AG08395 (cell line): ENCODE results near the gene PLPP1.
A peak's percentile ranks its signal among the peaks of the same experiment; 100 is the strongest.
"Not testable (repeated sequence)": the region's sequence is repeated elsewhere in the genome, so short reads cannot be mapped to it uniquely, and the experiment has no call there.

Experiments used
- DNase-seq: peaks from one replicate; pipeline ENCODE4 v3.0.0; 2012; ENCODE audit warnings: mixed read lengths, low spot score

The PLPP1 gene

DNA sequence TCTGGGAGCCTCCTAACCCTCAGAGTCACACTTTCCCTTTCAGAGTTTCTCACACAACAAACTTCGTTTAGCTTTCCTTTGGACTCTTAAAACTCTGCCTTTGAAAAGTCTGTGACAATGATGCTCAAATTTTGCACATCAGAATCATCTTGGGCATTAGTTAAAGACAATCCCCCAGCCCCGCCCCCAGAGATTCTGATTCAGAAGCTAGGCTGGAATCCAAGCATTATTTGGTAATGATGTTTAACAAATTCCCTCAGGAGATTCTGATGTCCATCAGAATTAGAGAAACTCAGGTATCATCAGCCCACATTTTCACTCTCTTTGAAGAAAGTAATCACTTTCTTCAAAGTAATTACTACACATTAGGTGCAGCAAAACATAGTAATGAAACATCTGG is 9.6 kb upstream of the PLPP1 start:
- DNase-seq, result peak; percentile 46

DNA sequence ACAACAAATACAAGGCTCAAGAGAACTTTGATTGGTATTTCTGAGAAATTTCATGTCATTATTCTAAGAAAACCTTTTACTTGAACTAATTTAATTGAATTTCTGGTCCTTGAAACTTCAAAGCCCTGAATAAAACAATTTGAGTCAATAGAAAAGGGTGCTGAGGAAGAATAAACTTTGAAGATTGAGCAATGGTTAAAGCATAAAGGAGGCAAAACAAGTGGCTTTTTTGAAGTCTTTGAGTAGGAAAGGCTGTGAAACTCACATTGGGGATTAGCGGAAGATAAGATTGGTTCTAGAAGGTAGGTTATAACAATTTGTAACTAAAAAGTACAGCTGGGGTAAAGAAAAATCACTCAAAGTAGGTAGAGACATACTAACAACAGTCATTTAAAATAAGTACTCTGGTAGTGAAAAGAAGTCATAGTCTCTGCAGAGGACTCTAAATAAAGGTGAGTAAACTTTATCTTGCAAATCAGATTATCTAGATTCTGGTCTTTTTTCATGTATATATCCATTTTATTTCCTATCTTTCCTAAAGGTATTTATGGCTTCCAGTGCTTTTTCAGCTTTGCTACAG is 6.4 kb upstream of the PLPP1 start:
- no peak for DNase-seq

DNA sequence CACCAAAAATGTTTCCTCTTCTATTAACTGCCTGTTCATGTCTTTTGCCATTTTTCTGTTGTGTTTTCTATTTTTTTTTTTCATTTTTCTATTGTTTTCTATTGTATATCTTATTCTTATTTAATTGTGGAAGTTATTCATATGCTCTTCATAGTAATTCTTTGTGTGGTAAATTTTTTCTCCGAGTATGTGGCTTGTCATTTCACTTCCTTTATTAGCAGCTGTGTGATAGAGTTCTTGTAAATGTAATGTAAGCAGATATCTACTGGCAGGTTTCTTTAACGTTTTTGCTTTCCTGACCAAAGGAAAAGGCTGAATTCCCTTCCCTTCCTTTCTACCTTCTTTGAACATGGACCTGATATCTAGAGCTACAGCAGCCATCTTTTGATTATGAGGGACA is 5.8 kb upstream of the PLPP1 start:
- no peak for DNase-seq

DNA sequence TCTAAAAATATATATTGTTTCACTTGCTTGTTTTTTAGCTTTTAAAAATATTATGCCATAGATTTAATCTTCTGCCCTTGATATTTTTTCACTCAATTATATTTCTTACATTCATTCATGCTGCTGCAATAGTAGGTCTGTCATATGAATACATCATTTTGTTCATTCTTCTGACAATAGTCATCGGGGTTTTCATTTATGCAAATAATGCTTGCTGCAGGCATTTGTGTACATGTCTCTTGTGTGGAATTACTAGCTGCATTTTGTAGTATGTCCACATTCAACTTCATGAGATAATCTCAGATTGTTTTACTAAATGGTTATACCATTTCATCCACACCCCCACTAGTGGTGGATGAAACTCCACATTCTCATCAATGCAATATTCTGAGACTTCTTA is 5.3 kb upstream of the PLPP1 start:
- no peak for DNase-seq

DNA sequence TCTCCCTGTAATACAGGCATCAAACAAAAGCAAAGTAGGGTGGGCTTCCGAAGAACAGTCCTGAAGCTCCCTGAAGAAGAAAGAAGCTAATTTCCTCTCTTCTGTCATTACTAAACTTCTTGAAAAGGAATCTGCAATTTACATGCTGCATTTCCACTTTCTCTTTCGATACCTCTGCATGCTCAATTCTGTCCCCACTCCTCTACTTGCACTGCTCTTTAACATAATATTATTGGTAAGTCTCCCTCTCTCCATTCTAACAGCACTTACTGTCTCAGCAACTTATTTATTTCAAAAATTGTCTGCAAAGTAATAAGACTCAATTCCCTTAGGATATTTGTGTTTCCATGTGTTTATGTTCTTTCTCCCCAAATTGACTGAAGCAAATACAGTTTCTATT is 3.9 kb upstream of the PLPP1 start:
- DNase-seq, result no peak

DNA sequence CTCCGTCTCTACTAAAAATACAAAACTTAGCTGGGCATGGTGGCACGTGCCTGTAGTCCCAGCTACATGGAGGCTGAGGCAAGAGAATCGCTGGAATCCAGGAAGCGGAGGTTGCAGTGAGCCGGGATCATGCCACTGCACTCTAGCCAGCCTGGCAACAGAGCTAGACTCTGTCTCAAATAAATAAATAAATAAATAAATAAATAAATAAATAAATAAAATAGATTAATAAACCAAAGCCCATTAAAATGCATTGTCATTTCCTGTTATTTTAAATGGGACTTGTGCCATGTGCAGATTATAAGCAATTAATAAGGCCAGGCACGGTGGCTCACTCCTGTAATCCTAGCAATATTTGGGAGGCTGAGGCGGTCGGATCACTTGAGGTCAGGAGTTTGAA is 2.6 kb upstream of the PLPP1 start:
- DNase-seq, result not testable (repeated sequence)

DNA sequence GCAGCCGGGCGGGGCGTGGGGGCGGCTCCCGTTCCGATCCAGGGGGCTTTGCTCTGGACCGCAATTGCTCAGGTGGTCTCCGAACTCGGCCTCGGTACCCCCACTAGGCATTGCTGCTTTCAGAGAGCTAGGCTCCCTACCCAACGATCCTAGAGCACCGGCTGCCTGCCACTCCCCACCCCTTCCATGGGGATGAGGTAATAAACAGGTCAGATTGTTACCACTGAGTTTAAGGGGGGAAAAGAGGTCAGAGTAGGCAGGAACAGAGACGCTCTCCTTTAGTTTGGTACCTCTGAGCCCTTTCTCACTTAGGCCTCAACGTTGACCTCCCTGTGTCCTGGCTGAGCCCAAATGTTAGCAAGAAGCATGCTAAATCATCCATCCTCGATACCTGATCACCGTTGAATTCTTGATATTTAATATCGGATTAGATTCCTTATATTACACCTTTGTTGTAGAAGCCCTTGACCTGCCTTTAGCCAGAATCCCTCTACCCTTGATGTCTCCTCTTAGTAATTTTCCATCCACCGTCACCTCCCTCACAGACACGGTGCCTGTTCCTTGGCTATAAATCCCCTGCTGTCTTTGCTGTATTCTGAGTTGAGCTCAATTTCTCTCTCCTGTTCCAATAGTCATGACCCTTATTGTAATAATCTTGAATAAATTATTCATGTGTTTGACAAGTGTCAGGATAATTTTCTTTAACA is 588 bp upstream of the PLPP1 start:
- no peak for DNase-seq

DNA sequence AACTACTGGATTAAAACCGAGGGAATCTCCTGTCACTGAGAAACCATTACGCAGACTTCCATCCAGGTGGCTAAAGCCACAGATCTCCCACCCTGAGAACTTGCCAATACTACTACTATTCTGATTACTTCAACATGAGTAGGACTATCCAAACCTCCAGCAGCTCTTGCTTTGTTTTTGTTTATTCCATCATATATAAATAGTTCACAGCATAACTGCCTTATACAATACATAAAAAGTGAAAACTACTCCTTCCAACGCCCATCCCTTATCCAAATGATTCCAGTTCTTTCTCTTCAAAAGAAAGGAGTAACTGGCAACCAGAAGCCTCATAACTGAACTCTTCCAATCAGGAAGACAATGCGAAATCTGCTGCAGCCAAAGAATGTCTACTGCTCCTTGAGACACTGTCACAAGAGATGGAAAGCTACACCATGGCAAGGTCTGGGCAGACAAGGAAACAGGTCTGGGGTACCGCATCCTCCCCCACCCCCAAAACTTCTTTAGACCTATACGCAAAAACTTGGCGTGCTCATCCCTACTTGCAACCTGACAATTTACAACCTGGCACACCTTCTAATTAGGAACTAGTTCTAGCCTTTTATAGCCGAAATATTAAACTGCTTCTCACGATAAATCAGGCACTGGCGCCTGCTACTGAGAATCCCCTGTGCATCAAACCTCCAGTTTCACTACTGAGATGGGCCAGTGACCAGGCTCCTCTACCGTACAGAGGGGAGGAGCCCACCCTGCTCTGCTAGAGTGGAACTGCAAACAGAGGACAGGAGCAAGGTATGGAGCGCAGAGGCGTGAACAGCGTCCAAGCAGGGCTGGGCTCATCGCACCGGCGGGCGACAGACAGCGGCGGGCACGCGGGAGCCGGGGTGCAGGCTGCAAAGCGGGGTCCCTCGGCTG is 986 bp downstream of the PLPP1 start:
- peak; percentile 27 for DNase-seq

DNA sequence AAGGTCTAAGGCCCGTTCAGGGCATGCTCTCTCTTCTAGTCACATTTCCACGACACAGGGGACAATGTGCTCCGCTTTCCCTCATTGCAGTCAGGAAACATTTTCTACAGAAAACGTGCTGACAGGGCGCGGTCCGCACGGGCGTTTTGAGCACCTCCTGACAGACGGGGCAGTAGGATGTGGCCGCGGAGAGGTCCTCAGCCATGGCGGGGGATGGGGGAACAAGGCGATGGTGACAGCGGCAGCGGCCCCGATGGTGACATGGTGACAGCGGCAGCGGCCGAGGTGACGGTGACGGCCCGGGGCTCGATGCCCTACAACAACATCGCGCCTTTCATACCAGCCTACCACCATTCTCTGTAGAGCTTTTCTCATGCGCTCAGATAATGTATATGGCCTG is 4.1 kb downstream of the PLPP1 start:
- DNase-seq, result no peak

DNA sequence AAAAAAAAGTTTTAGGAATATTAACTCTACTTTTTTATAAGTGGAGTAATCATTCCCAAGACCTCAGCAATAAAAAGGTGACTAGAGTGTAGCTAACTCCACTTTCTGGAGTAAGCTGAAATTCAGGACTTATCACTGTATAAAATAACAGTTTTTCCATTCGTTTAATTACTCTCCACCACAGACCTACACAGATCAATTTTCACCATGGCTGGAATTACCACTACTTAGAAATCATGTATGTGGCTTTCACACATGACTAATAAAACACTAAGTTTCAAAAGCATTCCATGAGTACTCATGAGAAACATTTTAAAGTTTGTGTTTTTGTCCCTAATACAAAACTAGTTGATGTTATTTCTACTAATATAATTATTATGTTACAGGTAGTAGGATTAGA is 9.9 kb downstream of the PLPP1 start:
- DNase-seq, result peak; percentile 5

DNA sequence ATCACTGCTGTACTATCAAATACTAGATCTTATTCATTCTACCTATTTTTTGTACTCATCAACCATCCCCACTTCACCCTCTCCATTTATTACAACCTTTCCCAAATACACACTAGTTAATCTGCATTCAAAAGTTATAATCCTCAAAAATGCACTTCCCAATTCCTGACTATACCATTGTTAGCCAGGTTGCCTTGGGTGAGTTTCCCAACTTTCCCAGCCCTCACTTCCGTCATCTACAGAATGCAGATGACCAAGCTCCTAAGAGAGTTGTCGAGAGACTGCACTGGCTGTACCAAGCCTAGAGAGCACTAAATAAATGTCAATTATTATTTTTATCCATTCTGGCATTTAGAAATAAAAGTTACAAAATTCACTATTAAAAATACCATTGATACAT is 11.5 kb downstream of the PLPP1 start:
- DNase-seq, result no peak

DNA sequence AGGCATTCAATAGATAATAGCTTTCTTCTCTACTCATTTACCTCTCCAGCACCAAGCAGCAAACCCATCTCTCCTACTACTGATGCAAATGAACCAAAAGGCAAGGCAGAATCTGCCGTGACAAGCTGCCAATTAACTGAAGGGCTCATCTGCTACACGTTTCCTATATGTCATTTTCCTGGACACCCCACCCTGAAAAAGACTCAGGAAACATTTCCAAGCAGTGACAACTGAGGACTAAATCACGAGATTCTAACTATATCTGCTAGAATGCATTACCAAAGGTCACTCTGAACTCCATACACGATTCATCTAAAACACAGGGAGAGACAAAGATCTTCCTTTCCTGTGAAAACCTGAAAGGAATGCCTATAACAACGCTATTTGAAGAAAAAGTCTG is 12.9 kb downstream of the PLPP1 start:
- no peak for DNase-seq

DNA sequence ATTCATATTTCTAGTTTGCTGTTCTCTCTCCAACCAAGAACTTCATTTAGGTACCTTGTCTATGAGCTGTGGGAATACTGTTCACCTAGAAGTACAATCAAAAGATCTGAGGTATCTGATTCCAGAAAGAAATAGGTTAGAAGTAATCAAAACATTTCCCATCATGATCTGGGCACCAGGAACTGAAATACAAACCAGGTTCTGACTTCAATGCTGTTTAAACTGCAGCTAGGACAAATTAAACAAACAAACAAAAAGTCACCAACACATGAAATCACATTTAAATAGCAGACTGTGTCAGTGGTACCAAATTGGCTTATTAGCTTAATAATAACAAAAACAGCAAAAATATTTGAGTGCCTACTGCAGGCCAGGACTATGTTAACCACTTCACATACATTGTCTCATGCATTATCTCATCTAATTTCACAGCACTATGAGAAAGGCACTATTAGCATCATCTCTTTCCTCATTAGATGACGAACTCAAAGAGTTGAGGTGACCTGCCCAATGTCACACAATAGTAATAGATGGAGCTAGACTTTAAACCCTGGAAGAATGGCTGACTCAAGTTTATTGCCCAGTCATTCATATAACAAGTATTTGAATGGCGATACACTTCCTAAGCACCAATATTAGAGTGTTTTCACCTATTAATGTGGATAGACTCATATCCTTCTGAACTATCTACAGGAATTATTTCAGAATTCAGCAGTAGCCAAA is 14.5 kb downstream of the PLPP1 start:
- DNase-seq, result no peak

DNA sequence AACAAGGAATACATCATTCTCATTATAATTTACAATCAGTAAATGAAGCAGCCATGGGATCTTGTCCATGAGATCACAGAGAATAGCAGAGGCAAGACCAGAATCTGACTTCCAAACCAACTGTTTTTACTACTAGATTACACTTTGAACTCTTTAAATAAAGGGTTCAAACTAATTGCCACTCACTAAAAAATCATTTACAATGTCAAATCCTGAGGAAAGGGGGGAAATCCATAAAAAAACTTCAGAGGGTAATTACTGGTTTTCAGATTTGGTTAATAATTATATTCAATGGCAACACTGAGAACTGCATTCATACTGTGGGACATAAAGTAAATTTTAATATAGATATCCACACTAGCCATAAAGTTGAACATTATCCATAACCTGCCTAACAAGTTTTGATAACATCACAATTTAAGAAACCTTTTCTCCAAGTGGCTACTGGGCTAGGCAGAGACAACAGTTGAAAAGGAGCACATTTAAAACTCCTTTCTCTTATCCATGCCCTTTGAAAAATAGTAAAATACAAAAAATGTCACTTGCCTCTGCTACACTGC is 15.9 kb downstream of the PLPP1 start:
- no peak for DNase-seq

DNA sequence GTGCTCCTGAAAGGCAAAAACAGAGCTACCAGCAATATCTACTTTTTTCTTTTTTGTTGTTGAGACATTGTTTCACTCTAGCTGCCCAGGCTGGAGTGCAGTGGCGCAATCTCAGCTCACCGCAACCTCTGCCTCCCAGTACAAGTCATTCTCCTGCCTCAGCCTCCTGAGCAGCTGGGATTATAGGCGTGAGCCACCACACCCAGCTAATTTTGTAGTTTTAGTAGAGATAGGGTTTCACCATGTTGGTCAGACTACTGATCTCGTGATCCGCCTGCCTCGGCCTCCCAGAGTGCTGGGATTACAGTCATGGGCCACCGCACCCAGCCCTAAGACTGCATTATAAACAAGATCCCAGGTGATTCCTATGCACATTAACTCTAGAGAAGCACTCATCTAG is 17.0 kb downstream of the PLPP1 start:
- no peak for DNase-seq

DNA sequence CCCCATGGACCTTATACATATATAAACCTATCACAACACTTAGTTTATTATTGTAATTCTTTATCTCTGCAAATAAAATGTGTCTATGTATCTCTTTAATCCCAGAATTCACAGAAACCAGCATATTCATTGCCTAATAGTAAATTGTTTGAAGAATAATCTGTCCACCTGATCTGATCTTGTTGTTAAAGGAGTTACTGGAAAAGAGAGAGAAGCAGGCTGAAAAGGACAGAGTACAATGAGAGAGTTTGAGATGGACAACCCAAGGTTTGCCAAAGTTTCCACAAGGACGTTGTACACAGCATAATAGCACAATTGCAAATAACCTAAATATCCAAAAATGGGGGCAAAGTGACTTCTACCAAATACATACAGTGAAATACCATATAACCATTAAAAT is 23.8 kb downstream of the PLPP1 start:
- DNase-seq, result no peak

DNA sequence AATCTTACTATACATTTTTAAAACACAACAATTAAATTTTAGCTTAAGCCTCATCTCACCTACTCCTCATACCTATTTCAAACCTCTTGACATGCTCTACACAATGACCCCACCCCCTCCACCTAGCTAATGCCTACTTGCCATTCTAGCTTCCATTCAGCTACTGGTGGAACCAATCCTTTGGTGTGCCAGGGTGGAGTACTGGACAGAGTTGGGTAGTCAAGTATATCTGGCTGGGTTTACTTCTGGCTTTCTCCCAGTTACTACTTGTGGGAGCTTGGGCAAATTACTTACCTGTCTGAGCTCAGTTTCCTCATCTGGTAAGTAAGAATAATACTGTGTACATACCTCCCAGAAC is 24.3 kb downstream of the PLPP1 start:
- DNase-seq, result no peak

DNA sequence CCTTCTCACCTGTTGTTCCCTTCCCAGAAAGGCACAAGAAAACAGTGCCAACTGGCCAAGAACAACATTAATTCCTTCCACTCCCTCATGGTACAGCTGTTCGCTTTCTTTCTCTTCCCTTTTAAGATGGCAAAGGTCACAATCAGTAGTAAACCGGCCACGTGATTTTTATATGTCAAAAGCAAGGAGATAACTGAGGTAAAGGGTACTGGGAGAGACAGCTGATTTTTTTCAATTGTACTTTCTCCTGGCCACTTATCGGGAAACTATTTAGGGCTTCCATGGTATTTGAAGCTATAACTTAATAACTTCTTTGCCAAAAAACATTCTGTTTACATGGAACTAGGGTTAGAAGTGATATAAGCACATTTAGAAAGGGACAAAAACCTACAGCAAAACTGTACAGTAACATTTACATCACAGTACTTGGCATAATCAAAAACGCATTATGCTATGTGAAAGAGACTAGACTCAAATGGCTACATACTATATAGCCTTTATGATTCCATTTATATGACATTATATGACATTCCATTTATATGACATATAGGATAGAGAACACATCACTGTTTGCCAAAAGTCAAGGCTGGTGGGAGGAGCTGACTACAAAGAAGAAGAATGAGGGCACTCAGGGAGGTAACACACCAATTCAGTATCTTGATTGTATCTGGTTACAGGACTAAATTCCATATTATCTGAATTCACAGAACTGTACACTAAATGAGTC is 24.8 kb downstream of the PLPP1 start:
- DNase-seq, result no peak

DNA sequence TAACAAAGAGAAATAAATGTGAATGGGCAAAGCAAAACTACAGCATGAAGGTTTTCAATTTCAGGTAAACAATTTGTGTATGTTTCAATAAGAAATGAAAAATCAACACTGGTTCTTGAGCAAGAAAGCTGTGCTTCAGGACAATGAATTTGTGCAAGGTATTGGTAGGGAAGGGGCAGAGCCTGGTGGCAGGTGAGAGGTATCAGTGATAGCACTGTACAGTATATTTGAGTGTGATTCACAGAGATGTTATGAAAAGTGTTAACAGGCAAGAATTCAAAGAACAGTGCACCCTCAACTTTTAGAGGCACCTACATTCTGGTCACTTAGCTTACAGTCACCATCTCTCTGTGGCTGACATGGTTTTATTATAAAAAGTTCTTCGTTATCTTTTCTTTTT is 25.7 kb downstream of the PLPP1 start:
- DNase-seq, result no peak

DNA sequence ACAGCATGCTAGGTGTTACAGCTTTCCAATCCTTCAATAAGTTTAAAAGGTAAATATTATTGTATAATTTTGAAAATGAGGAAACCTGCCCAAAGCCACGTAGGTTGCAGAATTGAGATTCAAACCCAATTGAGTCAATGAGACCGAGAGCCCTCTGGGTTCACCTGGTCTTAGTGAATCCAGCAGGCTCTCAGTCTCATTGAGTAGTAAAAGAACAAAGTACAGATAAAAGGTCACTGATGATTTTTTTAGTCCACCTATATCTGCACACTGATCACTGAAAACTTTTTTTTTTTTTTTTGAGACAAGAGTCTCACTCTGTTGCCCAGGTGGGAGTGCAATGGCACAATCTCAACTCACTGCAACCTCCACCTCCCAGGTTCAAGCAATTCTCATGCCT is 27.2 kb downstream of the PLPP1 start:
- no peak for DNase-seq

DNA sequence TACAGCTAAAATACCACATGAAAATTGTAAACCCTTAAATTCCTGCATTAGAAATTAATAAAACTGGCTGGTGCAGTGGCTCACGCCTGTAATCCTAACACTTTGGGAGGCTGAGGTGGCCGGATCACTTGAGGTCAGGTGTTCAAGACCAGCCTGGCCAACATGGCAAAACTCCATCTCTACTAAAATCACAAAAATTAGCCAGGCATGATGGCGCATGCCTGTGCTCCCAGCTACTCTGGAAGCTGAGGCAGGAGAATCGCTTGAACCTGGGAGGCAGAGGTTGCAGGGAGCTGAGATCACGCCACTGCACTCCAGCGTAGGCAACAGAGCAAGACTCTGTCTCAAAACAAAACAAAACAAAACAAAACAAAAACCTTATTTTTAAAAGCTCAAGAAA is 29.1 kb downstream of the PLPP1 start:
- DNase-seq, result not testable (repeated sequence)

DNA sequence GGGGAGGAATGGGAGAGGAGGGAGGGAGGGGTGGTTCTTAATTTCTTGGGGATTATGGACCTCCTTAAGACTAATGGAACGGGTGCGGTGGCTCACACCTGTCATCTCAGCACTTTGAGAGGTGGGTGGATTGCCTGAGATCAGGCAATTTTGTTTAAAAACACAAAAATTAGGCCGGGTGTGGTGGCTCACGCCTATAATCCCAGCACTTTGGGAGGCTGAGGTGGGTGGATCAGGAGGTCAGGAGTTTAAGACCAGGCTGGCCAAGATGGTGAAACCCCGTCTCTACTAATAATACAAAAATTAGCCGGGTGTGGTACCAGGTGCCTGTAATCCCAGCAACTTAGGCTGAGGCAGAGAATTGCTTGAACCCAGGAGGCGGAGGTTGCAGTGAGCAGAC is 30.8 kb downstream of the PLPP1 start:
- not testable (repeated sequence) for DNase-seq
